Vagina (tissue), 2 donors: ENCODE data around the gene LYPD6. TPM values are rescaled to one million over a fixed set of nuclear protein-coding genes. Genes with fewer than 3 reads are reported as not detected.

Source experiments
- DNase-seq, 2 donors: peaks; one replicate each; pipeline ENCODE4 v3.0.0-alpha.2; 2017; ENCODE audit errors: extremely low spot score in 2 of 2
- H3K27ac ChIP-seq: fragments of 200-600 bp; sonication (generic); one replicate; pipeline ENCODE4 v1.5.1; 2019
- H3K27me3 ChIP-seq: fragments of 200-600 bp; sonication (generic); one replicate; pipeline ENCODE4 v1.5.1; 2019
- H3K36me3 ChIP-seq, 2 donors: fragments of 200-600 bp; sonication (generic); one replicate each; pipeline ENCODE4 v1.5.1; 2017 to 2019
- H3K4me1 ChIP-seq: fragments of 200-600 bp; sonication (generic); one replicate; pipeline ENCODE4 v1.5.1; 2019
- H3K4me3 ChIP-seq, 2 donors: fragments of 200-600 bp; sonication (generic); 1 replicate in 1 of 2; 2 replicates in 1 of 2; pipeline ENCODE4 v1.5.1; 2016 to 2019
- H3K9me3 ChIP-seq: fragments of 200-600 bp; sonication (generic); one replicate; pipeline ENCODE4 v1.5.1; 2019
- CTCF ChIP-seq, 3 experiments: fragments of 450-650 bp in 2 of 3; fragments of 200-600 bp in 1 of 3; sonication (generic) in 1 of 3; IDR thresholded peaks; one replicate each; pipeline ENCODE4 v1.5.1; 2017 to 2019; ENCODE audit warnings: antibody characterized with exemption in 3 of 3, mild to moderate bottlenecking in 2 of 3, moderate library complexity in 2 of 3
- POLR2A ChIP-seq, 2 donors: fragments of 450-650 bp; IDR thresholded peaks; one replicate each; pipeline ENCODE4 v1.6.1; 2017; ENCODE audit warnings: antibody characterized with exemption in 2 of 2, mild to moderate bottlenecking in 2 of 2, moderate library complexity in 2 of 2
- POLR2AphosphoS5 ChIP-seq, 2 donors: sonication (generic); formaldehyde crosslinking; IDR thresholded peaks; one replicate each; pipeline ENCODE4 v1.9.0; 2017; ENCODE audit warnings: antibody characterized with exemption in 2 of 2, mild to moderate bottlenecking in 2 of 2, low read depth in 1 of 2; ENCODE audit not compliant: insufficient read depth in 1 of 2
- intact Hi-C: fragments of 100-400 bp; cut with DNase I; formaldehyde crosslinking; loops from one replicate; pipeline ENCODE4 v1.15.1; 2023
- total RNA-seq: library from RNA; depleted of rRNA; stranded (reverse); fragments of >200 nt; gene quantifications from one replicate; pipeline ENCODE4 v1.2.3, GENCODE V29; 2016

LYPD6 gene
- total RNA-seq, 1 donor from 2014 or later, result 0.25 TPM

GRCh38 chr2:149507974-149508373 lies 177.6 kb downstream of the LYPD6 start:
- intact Hi-C loops, result no loop called here
- Histone ChIP-seq H3K9me3 (no peaks in the 10 kb centered on the region), H3K4me1 (no peaks in the 10 kb centered on the region), H3K27ac (no peak overlapping the region), H3K36me3 (no peaks in the 10 kb centered on the region), H3K27me3 (no peaks in the 10 kb centered on the region), H3K4me3 (no peak overlapping the region)
- DNase-seq, result no peak
- TF ChIP-seq POLR2A (IDR thresholded peaks at IDR 0.05), result no peak
- no peak for TF ChIP-seq POLR2AphosphoS5 (IDR thresholded peaks at IDR 0.05; ENCODE audit: insufficient read depth in 1 of 2, low read depth in 1 of 2)
- TF ChIP-seq CTCF (IDR thresholded peaks at IDR 0.05), result no peak

GRCh38 chr2:149513461-149513860 lies 183.1 kb downstream of the LYPD6 start:
- DNase-seq, result no peak
- no peaks in the 10 kb centered on the region for H3K9me3 ChIP-seq
- H3K27ac ChIP-seq, result no peak overlapping the region
- no peak for TF ChIP-seq CTCF (IDR thresholded peaks at IDR 0.05)
- TF ChIP-seq POLR2A (IDR thresholded peaks at IDR 0.05), result no peak
- TF ChIP-seq POLR2AphosphoS5 (IDR thresholded peaks at IDR 0.05; ENCODE audit: insufficient read depth in 1 of 2, low read depth in 1 of 2), result no peak
- no peaks in the 10 kb centered on the region for H3K27me3 ChIP-seq
- H3K36me3 ChIP-seq, result no peaks in the 10 kb centered on the region
- no peaks in the 10 kb centered on the region for H3K4me1 ChIP-seq
- intact Hi-C loops, result no loop called here
- no peak overlapping the region for H3K4me3 ChIP-seq
